ENCODE measurements around the gene NRAP.

GRCh38 chr10:113643183-113643582 is 20.7 kb downstream of the NRAP start:
- TF ChIP-seq CTCF (IDR thresholded peaks at IDR 0.05; ENCODE audit: poor library complexity, severe bottlenecking) (no peak), RAD21 (conservative IDR thresholded peaks at IDR 0.05) (no peak), EZH2 (IDR thresholded peaks at IDR 0.05; ENCODE audit: borderline replicate concordance, insufficient read depth, low read length, poor library complexity, severe bottlenecking) (no peak), POLR2AphosphoS5 (IDR thresholded peaks at IDR 0.05) (no peak)
- TF ChIP-seq, protein P1, sequence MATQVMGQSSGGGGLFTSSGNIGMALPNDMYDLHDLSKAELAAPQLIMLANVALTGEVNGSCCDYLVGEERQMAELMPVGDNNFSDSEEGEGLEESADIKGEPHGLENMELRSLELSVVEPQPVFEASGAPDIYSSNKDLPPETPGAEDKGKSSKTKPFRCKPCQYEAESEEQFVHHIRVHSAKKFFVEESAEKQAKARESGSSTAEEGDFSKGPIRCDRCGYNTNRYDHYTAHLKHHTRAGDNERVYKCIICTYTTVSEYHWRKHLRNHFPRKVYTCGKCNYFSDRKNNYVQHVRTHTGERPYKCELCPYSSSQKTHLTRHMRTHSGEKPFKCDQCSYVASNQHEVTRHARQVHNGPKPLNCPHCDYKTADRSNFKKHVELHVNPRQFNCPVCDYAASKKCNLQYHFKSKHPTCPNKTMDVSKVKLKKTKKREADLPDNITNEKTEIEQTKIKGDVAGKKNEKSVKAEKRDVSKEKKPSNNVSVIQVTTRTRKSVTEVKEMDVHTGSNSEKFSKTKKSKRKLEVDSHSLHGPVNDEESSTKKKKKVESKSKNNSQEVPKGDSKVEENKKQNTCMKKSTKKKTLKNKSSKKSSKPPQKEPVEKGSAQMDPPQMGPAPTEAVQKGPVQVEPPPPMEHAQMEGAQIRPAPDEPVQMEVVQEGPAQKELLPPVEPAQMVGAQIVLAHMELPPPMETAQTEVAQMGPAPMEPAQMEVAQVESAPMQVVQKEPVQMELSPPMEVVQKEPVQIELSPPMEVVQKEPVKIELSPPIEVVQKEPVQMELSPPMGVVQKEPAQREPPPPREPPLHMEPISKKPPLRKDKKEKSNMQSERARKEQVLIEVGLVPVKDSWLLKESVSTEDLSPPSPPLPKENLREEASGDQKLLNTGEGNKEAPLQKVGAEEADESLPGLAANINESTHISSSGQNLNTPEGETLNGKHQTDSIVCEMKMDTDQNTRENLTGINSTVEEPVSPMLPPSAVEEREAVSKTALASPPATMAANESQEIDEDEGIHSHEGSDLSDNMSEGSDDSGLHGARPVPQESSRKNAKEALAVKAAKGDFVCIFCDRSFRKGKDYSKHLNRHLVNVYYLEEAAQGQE (IDR thresholded peaks at IDR 0.05; ENCODE audit: borderline replicate concordance): no peak

Data from neural cell (in vitro differentiated cells).